NCI-H1436 (cell line): ENCODE results near the gene IDH3G.

Source experiments
- DNase-seq: peaks from one replicate; lab custom pipeline; 2025; lab: John Stamatoyannopoulos, UW

IDH3G gene

DNA sequence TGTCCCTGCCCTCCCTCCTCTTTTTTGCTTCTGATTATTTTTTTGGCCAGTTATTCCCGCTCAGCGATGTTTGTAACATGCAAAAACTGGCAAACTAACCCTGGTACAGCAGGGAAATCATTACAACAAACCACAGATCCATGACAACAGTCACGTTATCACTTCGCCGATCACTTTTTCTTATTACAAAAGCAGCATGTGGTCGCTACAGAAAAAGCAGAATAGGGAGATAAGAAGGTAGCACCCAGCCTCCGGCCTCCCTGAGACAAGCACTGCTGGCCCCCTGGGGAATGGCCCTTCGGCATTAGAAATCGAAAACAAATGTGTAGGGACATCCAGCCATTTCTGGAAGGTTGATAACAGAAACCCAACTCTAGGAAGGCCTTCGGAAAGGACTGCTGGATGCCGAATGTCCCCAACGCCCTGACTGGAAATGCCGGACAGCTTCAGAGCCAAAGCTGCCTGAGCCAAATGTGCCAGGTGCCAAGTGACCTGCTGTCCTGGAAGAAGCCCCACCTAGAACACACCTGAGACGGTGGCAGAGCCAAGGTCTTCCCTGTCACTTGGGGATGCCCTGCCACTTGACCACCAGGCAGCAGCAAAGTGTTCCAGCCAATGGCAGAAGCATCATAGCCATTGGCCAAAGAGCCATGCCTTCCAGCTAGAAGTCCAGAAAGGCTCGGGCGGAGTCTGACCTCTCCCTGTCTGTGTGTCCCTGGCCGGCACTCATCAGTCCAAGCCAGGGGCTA is 2.9 kb downstream of the IDH3G start:
- DNase-seq = no peak

DNA sequence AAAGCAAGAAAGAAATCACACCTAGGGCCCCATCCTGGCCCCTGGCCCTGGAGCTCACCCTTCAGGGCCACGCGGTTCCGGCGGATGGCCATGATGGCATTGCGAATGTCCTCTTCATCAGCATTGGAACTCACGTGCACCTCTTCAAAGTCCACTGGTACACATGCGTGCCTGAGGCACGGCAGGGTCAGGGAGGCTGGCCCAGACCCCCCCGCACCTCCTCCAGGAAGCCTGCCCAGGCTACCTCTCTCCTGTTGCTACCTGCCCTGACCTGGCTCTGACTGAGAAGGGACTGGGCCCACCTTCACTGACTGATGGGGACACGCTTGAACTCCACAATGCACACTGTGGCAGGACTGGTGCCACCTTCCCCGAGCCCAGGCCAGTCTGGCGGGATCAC is 4.5 kb downstream of the IDH3G start:
- no peak for DNase-seq

DNA sequence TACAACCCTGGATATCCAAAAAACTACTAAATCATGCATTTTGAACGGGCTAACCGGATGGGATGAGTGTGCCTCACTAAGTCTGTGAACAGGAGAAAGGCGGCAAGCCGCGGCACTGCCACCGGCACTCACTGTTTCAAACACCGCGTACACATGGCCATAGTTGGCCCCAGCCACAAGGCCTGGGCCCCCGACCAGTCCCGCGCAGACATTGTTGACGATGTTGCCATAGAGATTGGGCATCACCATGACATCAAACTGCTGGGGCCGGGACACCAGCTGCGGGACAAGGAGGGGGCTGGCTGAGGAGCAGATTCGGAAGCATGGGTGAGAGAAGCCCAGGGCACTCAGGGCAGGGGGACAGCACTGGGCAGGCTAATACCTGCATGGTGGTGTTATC is 7.5 kb downstream of the IDH3G start:
- DNase-seq = no peak

DNA sequence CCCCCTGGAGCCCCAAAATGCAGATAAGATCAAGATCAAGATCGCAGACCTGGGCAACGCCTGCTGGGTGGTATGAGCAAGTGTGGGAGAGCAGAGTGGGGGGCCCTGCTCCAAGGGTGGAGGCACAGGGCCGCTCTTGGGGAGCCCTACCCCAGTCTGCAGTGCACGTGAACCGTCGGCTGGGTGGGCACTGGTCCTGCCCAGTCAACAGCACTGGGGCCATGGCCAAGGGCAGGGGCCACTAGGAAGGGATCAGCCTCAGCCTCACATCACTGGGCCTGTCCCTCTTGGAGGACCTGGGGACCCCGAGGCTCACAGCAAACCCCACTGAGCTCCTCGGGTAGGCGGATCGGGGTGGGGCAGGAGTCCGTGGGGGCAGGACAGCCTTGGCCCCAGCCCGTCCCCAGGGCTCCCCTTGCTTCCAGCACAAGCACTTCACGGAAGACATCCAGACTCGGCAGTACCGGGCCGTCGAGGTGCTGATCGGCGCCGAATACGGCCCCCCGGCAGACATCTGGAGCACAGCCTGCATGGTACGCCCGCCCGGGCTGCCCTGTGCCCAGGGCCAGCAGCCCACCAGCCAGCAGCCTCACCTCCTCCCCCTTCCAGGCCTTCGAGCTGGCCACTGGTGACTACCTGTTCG is 9.7 kb downstream of the IDH3G start:
- DNase-seq = no peak

DNA sequence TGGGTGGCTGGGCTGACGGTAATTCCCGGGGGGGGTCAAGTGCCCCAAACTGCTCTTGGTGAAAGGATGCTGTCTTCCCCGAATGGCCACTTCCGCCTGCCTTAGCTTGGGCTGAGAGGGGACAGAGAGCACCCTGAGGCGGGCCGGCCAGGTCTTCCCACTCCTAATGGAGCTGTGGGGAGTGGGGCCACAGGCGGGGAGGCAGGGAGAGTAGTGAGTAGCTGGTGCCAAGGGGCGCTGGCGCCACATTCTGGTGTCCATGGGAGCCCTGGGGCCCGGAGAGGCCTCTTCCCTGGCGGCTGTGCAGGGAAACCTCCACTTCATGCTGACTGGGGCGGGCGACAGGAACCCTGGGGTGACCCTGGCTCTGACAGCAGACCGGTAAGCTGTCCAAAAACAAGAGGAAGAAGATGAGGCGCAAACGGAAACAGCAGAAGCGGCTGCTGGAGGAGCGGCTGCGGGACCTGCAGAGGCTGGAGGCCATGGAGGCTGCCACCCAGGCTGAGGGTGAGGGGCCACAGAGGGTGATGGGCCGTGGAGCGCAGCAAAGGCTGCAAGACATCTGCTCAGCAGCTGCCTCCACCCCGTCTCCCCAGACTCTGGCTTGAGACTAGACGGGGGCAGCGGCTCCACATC is 10.7 kb downstream of the IDH3G start:
- DNase-seq = no peak

DNA sequence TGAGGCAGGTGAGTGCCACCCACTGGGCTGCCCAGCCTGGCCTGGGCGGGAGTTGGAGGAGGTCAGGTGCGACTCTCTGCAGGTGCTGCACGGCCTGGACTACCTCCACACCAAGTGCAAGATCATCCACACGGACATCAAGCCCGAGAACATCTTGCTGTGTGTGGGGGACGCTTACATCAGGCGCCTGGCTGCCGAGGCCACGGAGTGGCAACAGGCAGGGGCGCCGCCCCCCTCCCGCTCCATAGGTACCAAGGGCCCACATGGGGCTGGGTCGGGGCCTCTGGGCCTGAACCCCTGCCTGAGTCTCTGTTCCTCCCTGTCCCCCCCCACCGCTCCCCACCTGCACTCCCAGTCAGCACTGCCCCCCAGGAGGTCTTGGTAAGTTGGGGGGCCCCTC is 11.3 kb downstream of the IDH3G start:
- DNase-seq = no peak

DNA sequence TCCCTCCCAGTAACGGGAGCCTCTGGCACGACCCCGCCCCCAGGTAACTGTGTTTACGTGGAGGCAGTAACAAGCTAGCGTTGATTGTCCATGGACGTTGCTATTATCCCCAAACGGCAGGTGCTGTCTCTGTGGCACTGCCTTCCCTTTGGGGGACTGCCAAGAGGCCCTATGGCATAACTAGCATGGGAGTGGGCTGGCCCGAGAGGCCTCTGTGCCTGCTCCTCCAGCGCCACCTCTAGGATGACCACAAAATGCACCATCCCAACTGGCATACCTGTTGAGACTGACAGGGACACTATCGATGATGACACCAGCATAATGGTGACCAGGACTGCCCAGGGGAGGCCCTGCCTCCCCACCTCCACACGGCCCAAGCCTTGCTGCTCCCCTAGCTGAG is 11.9 kb downstream of the IDH3G start:
- DNase-seq = peak; percentile 96

DNA sequence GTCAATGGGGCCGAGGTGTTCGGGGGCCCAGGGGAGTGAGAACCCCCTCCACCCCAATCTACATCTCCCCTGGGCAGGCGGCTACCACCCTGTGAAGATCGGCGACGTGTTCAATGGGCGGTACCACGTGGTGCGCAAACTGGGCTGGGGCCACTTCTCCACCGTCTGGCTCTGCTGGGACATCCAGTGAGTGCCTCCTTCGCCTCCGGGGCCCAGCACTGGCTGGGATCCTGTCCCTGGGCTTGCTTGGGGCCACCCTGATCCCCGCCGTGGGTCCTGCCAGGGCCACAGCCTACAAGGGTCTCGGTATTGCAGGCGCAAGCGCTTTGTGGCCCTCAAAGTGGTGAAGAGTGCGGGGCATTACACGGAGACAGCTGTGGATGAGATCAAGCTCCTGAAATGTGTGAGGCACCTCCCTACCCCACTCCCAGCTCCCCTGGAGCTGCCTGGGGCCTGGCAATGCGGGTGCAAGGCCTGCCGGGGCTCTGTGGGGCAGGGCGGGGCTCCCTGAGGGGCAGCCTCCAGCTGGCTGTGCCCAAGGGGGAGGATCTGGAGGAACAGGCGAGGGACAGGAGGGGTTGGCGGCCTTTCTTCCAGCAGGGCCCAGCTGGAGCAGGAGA is 12.6 kb downstream of the IDH3G start:
- peak; percentile 54 for DNase-seq

DNA sequence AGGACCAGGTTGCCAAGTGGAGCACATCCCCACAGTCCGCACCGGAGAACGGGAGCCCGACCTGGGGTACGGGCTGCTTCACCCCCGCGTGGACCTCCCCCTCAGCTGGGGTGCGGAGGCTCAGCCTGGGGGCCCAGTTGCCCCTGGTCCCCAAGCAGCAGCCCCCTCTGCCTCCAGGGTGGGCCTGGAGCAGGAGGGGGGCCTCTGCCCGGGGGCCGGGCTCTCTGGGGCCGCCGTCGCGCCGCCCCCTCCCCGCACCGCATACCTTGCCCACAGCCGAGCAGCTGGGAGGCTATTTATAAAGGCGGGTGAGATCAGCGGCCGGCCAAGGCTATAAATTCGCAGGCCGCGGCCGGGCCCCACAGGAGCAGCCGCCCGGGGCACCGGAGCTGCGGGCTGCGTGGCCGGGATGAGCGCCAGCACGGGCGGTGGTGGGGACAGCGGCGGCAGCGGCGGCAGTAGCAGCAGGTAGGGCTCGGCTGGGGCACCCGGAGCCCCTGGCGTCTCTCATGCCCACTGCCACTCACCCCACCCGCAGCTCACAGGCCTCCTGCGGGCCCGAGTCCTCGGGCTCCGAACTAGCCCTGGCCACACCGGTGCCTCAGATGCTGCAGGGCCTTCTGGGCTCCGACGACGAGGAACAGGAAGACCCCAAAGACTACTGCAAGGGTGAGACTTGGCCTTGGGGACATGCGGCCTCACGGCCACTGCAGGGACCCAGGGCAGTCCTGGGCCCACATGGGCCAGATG is 13.3 kb downstream of the IDH3G start, which contains the start of gene SRPK3:
TSS of gene SRPK3 (plus strand) at position 364 of the 750 bp plus-strand sequence. CDS start at position 410, 46 bp downstream.
- no peak for DNase-seq

DNA sequence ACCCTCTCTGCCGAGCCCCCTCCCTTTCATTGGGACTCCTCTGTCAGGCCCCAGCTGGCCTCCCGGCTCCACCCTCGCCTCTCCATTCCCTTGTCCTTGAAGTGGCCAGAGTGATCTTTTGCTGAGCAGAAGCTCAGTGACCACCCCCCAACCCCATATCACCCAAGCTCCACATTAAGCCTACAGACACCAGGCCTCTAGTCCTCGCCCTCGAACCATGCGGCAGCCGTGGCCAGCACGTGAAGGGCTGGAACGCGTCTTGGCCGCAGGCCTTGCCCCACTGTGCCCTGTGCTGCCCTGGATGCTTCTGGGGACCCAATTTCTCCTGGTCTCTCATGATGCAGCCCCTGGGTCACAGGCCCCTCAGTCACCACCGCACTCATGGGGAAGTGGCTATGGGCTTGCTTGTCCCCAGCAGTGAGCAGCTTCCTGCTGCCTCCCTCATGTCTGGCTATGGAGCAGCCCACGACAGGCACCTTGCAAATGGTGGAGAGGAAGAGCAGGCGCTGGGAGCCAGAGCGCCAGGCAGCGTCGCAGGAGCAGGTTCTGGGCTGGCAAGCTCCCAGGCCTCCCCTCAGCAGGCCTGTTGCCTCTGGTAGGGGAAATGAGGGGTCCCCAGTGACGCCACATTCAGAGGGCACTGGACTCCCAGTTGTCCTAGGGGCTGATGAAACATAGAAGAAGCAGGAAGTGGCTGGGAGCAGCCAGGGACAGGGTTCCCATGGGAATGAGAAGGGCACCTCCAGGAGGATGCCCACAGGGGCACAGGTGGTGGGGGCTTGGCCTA is 14.1 kb downstream of the IDH3G start:
- peak; percentile 12 for DNase-seq

DNA sequence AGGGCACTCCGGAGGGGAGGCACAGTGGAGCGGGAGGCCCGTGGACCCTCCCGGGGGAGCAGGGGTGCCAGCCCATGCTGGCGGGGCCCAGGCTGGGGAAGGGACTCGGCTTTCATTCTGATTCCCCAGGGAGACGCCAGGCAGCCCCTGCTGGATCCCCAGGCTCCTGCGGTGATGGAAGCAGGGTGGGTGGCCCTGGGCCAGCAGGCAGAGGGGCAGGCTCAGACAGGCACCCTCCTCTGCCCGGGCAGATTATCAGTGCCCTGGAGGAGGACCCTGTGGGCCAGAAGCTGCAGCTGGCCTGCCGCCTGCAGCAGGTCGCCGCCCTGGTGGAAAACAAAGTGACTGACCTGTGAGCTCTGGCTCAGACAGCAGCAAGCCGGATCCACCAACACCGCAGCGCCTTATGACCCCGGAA is 15.5 kb downstream of the IDH3G start:
- DNase-seq = peak; percentile 55

DNA sequence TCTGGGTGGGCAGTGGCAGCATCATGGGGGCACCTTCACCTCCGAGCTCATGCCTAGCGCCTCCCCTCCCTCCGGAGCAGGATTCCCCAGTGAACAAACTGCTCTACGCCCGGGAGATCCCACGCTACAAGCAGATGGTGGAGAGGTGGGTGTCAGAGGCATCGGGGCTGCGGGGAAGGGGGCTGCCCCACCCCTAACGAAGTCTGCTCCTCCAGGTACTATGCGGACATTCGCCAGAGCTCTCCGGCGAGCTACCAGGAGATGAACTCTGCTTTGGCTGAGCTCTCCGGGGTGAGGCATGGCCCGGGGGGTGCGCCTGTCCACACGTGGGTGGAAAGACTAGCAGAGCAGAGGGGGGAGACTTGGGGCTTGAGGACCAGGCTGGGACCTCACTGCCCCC is 16.0 kb downstream of the IDH3G start:
- DNase-seq = no peak

DNA sequence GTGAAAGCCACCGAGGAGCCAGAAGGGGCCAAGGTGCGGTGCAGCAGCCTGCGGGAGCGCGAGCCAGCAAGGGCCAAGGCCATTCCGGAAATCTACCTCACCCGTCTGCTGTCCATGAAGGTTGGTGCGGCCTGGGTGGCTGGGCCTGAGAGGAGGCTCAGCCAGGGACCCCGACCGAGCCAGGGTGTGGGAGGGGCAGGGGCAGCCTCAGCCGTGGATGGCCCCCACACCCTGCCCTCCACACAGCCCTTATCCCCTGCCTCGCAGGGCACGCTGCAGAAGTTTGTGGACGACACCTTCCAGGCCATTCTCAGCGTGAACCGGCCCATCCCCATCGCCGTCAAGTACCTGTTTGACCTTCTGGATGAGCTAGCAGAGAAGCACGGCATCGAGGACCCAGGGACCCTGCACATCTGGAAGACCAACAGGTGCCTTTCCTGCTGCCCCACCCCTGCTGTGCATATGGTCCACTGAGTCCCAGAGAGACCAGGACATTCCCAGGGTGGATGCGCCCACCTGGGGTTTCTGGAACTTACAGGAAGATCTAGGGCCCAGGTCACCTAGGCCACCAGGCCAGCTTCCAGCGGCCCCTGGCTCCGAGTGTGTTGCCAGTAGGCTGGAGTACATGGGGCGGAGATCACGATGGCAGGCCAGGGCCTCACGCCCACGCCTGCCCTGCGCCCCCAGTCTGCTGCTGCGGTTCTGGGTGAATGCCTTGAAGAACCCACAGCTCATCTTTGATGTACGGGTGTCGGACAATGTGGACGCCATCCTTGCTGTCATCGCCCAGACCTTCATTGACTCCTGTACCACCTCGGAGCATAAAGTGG is 16.7 kb downstream of the IDH3G start:
- no peak for DNase-seq

DNA sequence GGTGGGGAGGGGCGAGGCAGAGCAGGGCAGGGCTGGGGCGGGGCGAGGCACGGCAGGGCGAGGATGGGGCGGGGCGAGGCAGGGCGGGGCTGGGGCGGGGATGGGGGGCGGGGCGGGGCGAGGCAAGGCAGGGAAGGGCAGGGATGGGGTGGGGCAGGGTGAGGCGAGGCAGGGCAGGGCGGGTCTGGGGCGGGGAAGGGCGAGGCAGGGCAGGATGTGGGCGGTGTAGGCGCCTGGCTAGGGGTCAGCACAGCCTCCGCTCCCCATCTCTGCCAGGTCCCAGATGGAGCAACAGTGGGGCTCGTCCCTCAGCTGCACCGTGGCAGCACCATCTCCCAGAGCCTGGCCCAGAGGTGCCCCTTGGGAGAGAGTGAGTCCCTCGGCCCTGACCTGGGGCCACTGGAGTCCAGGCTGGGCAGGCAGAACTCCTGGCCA is 17.5 kb downstream of the IDH3G start:
- DNase-seq = no peak

DNA sequence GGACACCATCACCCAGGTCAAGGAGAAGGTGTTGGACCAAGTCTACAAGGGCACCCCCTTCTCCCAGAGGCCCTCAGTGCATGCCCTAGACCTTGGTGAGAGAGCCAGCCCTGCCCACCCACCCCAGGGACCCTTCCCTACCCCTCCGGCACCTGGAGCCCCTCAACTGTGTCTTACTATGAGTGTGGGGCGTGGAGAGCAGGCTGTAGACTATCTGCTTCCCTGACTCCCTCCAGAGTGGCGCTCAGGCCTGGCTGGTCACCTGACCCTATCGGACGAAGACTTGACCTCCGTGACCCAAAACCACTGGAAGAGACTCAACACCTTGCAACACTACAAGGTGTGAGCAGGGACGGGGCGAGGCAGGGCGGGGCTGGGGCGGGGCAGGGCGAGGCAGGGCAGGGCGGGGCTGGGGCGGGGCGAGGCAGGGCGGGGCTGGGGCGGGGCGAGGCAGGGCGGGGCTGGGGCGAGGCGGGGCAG is 18.0 kb downstream of the IDH3G start:
- no peak for DNase-seq

DNA sequence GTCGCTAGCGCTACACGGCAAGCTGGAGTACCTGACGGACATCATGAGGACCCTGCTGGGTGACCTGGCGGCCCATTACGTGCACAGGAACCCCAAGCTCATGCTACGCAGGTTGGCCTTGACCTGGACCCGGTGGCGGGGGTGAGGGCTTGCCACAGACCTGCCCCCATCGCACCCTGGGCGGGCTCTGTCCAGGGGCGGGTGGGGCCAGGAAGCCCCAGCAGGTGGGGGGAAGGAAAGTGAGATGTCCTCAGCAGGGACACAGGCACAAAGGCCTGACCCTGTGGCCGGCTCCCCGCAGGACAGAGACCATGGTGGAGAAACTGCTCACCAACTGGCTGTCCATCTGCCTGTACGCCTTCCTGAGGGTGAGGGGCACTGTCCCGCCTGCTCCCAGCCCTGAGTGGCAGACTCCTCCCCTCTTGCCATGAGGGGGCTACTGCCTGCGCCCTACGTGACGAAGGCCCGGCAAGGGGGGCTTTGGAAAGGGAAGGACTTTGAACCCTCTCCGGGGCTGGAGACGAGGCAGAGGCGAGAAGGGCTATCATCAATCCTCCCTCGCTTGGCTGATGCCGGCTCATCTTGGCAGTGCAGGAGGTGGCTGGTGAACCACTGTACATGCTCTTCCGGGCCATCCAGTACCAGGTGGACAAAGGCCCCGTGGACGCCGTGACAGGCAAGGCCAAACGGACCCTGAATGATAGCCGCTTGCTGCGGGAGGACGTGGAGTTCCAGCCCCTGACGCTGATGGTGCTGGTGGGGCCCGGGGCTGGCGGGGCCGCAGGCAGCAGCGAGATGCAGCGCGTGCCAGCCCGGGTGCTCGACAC is 18.7 kb downstream of the IDH3G start:
- no peak for DNase-seq

DNA sequence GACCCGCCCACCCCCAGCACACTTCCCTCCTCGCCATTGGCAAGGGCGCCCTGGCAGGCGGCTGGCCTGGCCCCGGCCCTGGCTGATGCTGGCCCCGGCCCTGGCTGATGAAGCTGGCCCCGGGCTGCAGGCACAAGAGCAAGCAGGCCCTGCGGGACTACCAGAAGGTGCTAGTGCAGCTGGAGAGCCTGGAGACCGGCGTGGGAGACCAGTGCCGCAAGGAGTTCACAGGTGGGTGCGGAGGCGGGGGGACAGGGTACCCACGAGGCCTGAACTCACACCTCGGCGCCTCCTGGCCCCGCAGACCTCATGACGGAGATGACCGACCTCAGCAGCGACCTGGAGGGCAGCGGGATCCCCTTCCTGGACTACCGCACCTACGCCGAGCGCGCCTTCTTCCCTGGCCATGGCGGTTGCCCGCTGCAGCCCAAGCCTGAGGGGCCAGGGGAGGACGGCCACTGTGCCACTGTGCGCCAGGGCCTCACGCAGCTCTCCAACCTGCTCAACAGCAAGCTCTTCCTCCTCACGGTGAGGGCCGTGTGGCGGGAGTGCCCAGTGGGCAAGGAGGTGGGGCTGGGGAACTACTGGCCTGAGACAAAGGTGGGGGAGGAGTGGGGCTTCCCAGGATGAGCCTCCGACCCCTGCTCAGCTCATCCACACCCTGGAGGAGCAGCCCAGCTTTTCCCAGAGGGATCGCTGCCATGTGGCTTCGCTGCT is 19.4 kb downstream of the IDH3G start:
- no peak for DNase-seq

DNA sequence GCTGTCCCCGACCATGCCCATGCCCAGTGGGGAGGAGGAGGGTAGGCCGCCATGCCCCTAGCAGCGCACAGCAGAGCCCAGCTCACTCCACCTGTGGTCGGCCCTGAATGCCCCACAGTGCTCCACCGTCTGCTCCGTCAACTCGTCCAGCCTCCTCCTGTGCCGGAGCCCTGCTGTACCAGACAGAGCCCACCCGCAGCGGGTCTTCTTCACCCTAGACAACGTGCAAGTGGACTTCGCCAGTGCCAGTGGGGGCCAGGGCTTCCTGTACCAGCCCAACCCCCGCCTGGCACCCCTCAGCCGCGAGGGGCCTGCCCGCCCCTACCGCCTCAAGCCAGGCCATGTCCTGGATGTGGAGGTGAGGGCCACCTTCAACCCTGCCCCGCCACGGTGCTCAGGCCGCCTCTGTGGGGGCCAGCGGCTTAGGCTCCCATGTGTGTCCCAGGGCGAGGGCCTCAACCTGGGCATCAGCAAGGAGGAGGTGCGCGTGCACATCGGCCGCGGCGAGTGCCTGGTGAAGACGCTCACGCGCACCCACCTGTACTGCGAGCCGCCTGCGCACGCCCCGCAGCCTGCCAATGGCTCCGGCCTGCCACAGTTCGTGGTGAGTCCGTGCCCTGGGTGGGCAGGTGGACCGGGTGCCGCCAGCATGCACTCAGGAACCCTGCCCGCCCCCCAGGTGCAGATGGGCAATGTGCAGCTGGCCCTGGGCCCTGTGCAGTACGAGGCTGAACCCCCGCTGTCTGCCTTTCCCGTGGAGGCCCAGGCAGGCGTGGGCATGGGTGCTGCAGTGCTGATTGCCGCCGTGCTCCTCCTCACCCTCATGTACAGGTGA is 20.2 kb downstream of the IDH3G start:
- no peak for DNase-seq
